Gastrocnemius medialis (tissue), 4 donors: Measurements from ENCODE around the gene GLYR1.

Source experiments
- POLR2A ChIP-seq, 2 donors: fragments of 450-650 bp; IDR thresholded peaks; one replicate each; pipeline ENCODE4 v1.6.1; 2017; ENCODE audit warnings: antibody characterized with exemption in 2 of 2, mild to moderate bottlenecking in 2 of 2, moderate library complexity in 2 of 2
- TF ChIP-seq, protein P1 (sequence below), 5 experiments: fragments of 450-650 bp in 3 of 5; fragments of 200-600 bp in 2 of 5; sonication (generic) in 2 of 5; IDR thresholded peaks in 4 of 5; conservative IDR thresholded peaks in 1 of 5; 1 replicate in 4 of 5; 2 replicates in 1 of 5; pipeline ENCODE4 v1.5.1; 2016 to 2019; ENCODE audit warnings: antibody characterized with exemption in 5 of 5, mild to moderate bottlenecking in 3 of 5, moderate library complexity in 3 of 5

DNA sequence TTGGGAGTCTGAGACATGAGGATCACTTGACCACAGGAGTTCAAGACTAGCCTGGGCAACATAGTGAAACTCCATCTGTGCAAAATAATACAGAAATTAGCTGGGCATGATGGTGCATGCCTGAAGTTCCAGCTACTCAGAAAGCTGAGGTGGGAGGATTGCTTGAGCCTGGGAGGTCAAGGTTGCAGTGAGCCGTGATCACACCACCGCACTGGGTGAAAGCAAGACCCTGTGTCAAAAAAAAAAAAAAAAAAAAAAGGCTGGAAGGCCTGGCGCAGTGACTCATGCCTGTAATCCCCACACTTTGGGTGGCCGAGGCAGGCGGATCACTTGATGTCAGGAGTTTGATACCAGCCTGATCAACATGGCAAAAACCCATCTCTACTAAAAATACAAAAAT lies 8.3 kb upstream of the GLYR1 start:
- TF ChIP-seq, protein P1, sequence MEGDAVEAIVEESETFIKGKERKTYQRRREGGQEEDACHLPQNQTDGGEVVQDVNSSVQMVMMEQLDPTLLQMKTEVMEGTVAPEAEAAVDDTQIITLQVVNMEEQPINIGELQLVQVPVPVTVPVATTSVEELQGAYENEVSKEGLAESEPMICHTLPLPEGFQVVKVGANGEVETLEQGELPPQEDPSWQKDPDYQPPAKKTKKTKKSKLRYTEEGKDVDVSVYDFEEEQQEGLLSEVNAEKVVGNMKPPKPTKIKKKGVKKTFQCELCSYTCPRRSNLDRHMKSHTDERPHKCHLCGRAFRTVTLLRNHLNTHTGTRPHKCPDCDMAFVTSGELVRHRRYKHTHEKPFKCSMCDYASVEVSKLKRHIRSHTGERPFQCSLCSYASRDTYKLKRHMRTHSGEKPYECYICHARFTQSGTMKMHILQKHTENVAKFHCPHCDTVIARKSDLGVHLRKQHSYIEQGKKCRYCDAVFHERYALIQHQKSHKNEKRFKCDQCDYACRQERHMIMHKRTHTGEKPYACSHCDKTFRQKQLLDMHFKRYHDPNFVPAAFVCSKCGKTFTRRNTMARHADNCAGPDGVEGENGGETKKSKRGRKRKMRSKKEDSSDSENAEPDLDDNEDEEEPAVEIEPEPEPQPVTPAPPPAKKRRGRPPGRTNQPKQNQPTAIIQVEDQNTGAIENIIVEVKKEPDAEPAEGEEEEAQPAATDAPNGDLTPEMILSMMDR (IDR thresholded peaks at IDR 0.05 in 4 of 5, conservative IDR thresholded peaks at IDR 0.05 in 1 of 5): no peak
- TF ChIP-seq POLR2A (IDR thresholded peaks at IDR 0.05): no peak
